Rectal smooth muscle tissue (tissue), 1 donor: ENCODE results near the gene OLFML2A.

Experiments used
- H3K27ac ChIP-seq: one replicate; pipeline ENCODE4 v1.7.0; 2013; ENCODE audit warnings: low read depth, low read length, inconsistent platforms
- H3K27me3 ChIP-seq: one replicate; pipeline ENCODE4 v1.7.0; 2013; ENCODE audit warnings: low read length; ENCODE audit not compliant: control insufficient read depth, insufficient read depth
- H3K36me3 ChIP-seq: one replicate; pipeline ENCODE4 v1.7.0; 2013; ENCODE audit warnings: low read length; ENCODE audit not compliant: control insufficient read depth, insufficient read depth
- H3K4me1 ChIP-seq: one replicate; pipeline ENCODE4 v1.7.0; 2013; ENCODE audit warnings: low read length; ENCODE audit not compliant: control insufficient read depth, insufficient read depth
- H3K4me3 ChIP-seq: one replicate; pipeline ENCODE4 v1.7.0; 2013; ENCODE audit warnings: low read length
- H3K9ac ChIP-seq: one replicate; pipeline ENCODE4 v1.7.0; 2013; ENCODE audit warnings: low read length

OLFML2A gene

DNA sequence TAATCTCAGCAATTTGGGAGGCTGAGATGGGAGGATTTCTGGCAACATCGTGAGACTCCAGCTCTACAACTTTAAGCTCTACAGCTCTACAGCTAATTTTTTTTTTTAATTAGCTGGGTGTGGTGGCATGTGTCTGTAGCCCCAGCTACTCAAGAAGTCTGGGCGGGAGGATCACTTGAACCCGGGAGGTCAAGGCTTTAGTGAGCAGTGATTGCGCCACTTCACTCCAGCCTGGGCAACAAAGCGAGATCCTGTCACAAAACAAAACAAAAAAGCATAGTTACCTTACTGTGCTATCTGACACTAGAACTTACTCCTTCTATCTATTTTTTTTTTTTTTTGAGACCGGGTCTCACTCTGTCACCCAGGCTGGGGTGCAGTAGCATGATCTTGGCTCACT, 70.0 kb downstream of the OLFML2A start:
- Histone ChIP-seq H3K27ac (no peak overlapping the region), H3K36me3 (no peaks in the 10 kb centered on the region), H3K4me3 (no peak overlapping the region)

GRCh38 chr9:124849801-124850200, 72.9 kb downstream of the OLFML2A start:
- no peaks in the 10 kb centered on the region for H3K36me3 ChIP-seq
- H3K27me3 ChIP-seq, result no peaks in the 10 kb centered on the region
- H3K27ac ChIP-seq, result peak overlapping the region; percentile 21
- peaks cover 9% of the 10 kb centered on the region for H3K4me1 ChIP-seq
- no peak overlapping the region for H3K4me3 ChIP-seq
- no peak overlapping the region for H3K9ac ChIP-seq

More for the DNA sequence above, 70.0 kb downstream of the OLFML2A start:
- no peaks in the 10 kb centered on the region for H3K27me3 ChIP-seq
- no peak overlapping the region for H3K9ac ChIP-seq
- no peaks in the 10 kb centered on the region for H3K4me1 ChIP-seq

DNA sequence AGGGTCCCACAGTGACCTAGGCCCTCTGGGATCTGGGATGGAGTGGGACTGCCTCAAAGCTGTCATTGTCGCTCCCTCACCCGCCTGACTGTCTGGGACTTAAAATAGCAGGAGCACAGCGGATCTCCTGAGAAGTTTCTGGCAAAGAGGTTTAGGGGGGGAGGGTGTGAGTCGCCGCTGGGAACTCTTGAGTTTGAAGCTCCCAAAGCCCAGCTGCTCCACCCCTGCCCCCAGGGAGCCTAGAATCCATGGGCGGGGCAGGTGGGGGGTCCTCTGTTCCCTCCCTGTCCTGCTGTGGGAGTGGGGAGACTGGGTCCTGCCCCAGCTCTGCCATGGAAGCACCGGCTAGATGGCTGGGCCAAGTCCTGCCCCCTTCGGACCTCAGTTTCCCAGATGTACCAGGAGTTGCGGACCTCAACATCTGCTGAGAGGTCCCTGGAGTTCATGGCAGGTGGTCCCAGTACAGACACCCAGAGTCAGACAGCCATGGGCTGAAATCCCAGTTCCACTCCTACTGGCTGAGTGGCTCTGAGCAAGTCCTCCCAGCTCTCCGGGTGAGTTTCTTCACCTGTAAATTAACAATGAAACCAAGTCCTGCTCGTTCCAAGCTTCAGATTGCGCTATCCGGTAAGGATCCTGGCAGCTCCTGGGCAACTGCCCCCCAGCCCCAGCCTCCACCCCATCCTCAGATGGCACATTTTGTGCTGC, 75.3 kb downstream of the OLFML2A start:
- Histone ChIP-seq H3K9ac (no peak overlapping the region), H3K27ac (no peak overlapping the region), H3K27me3 (no peaks in the 10 kb centered on the region), H3K4me3 (peak overlapping the region; percentile 67), H3K36me3 (no peaks in the 10 kb centered on the region), H3K4me1 (peaks cover 9% of the 10 kb centered on the region)

DNA sequence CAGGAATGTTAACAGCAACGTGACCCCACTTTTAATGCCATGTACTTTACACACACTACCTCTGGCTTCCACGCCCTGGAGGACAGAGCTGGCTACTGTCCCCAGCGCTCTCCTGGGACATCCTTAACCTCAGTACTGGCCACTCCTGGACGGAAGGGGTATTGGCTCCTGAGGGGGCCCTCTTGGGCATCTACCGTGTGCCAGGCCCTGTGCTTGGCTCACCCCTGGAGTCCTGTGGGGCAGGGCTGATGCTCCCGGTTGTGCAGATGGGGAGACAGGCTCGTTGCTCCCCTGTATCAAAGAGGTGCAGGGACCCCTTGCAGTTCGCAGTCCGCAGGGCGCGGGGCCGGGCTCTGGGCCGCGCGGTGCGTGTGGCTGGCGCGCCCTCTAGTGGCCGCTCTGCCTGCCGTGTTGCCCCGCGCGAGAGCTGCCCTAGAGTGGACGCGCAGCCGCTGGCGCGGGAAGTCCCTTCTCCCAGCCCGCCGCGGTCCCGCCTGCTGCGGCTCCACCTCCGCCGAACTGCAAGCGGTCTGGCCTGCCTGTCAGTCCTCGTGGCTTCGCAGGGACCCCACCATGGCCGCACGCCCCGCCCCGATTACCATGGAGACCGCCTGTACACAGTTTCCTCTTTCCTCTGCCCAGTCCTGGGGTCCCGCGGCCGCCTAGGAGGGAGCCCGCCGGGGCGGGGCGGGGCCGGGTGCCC, 76.0 kb downstream of the OLFML2A start, which contains the start of gene WDR38:
WDR38 (plus strand) TSS at position 632 of the 703 bp plus-strand sequence. CDS start 72 bp downstream, outside the sequence.
- H3K27ac ChIP-seq, result peak within 1 kb of the TSS; percentile 19
- no peaks in the 10 kb centered on the region for H3K27me3 ChIP-seq
- peak within 1 kb of the TSS; percentile 69 for H3K9ac ChIP-seq
- peaks cover 9% of the 10 kb centered on the region for H3K4me1 ChIP-seq
- H3K4me3 ChIP-seq, result peak within 1 kb of the TSS; percentile 67
- peaks cover 6% of the 10 kb centered on the region for H3K36me3 ChIP-seq

DNA sequence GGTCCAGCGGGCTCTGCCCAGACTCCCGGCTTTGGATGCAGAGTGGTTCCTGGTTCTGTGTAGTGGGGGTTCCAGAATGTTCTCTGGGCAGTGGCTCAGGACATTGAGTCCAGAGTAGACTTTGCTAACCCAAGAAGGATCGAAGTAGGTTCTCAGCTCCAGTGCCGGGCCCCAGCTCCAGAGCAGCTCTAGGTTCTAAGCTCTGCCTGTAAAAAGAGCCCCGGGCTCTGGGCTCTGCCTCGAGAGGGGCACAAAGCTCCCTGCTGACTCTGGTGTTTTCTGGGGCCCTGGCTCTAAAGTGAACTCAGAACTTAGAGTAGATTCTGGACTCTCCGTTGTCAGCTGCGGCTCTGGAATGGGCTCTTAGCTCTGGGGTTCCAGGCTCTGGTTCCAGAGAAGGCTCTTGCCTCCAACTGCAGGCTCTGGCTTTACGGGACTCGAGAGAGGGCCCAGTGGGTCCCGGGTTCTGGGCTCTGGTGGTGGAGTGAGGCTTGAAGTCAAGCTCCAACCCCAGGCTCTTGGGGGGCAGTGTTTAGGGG, 76.7 kb downstream of the OLFML2A start:
- no peak overlapping the region for H3K27ac ChIP-seq
- H3K36me3 ChIP-seq, result peaks cover 9% of the 10 kb centered on the region
- peaks cover 9% of the 10 kb centered on the region for H3K4me1 ChIP-seq
- no peaks in the 10 kb centered on the region for H3K27me3 ChIP-seq
- H3K4me3 ChIP-seq, result peak overlapping the region; percentile 67
- H3K9ac ChIP-seq, result no peak overlapping the region

DNA sequence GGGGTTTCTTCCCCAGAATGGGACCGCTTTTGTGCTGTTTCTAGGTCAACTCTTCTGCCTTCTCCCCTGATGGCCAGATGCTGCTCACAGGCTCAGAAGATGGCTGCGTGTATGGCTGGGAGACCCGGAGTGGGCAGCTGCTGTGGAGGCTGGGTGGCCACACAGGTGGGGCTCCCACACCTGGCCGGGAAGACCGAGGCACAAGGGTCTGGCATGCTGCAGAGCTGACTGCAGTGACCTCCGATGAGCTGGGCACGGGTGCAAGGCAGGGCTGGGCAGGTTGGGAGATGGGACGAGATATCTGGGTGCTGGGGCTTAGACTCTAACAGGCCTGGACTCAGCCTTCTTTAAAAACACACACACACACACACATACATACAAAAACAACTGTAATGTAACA, 77.2 kb downstream of the OLFML2A start:
- Histone ChIP-seq H3K27me3 (no peaks in the 10 kb centered on the region), H3K9ac (no peak overlapping the region), H3K36me3 (peaks cover 13% of the 10 kb centered on the region), H3K4me3 (no peak overlapping the region), H3K4me1 (peaks cover 9% of the 10 kb centered on the region), H3K27ac (no peak overlapping the region)

DNA sequence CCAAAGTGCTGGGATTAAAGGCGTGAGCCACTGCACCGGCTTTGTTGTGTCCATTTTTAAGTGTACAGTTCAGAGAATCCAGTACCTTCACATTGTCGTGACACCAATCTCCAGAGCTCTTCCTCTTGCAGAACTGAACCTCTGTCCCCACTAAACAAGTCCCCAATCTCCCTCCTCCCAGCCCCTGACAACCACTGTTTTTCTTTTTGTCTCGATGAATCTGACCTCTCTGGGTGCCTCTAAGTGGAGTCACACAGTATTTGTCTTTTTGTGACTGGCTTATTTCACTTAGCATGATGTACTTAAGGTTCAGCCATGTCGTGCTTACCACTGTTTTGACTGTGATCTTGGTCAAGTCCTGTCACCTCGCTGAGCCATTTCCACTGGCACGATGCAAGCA, 77.9 kb downstream of the OLFML2A start:
- Histone ChIP-seq H3K36me3 (peaks cover 19% of the 10 kb centered on the region), H3K27me3 (no peaks in the 10 kb centered on the region), H3K9ac (no peak overlapping the region), H3K4me1 (peaks cover 9% of the 10 kb centered on the region), H3K4me3 (no peak overlapping the region), H3K27ac (no peak overlapping the region)

GRCh38 chr9:124855566-124855943, 78.6 kb downstream of the OLFML2A start:
- no peaks in the 10 kb centered on the region for H3K27me3 ChIP-seq
- peaks cover 26% of the 10 kb centered on the region for H3K36me3 ChIP-seq
- H3K4me1 ChIP-seq, result peaks cover 13% of the 10 kb centered on the region
- H3K4me3 ChIP-seq, result no peak overlapping the region
- H3K27ac ChIP-seq, result no peak overlapping the region
- H3K9ac ChIP-seq, result no peak overlapping the region

DNA sequence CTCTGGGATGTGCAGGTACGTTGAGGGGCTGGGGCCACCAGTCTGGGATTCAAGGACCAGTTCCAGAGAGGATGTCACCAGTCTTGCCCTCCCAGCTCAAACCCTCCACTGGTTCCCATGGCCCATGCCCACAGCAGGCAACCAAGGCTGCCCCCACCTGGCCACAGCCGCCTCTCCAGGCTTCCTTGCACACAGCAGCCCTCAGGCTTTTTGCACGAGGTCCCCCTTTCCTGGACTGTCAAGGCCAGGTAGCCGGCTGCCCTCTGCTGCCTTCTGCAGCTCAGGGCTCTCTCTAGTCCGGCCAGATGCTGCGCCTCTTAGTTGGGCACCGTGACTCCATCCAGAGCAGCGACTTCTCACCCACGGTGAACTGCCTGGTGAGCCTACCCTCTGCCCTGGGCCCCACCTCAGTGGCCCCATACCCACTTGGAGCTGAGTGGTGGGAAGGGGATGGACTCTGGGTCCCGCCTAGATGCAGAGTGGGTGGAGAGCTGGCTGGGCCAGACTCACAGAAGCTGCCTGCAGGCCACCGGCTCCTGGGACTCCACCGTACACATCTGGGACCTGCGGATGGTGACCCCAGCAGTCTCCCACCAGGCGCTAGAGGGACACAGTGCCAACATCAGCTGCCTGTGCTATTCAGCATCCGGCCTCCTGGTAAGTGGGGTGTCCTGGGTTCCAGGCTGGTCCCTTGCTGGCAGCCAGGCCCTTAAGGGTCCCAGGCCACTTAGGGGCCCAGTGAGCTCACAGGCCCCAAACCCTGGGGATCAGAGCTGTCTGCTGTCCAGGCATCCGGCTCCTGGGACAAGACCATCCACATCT, 79.2 kb downstream of the OLFML2A start:
- H3K27ac ChIP-seq, result no peak overlapping the region
- H3K4me3 ChIP-seq, result no peak overlapping the region
- no peaks in the 10 kb centered on the region for H3K27me3 ChIP-seq
- H3K4me1 ChIP-seq, result peaks cover 19% of the 10 kb centered on the region
- H3K9ac ChIP-seq, result no peak overlapping the region
- H3K36me3 ChIP-seq, result peaks cover 28% of the 10 kb centered on the region

DNA sequence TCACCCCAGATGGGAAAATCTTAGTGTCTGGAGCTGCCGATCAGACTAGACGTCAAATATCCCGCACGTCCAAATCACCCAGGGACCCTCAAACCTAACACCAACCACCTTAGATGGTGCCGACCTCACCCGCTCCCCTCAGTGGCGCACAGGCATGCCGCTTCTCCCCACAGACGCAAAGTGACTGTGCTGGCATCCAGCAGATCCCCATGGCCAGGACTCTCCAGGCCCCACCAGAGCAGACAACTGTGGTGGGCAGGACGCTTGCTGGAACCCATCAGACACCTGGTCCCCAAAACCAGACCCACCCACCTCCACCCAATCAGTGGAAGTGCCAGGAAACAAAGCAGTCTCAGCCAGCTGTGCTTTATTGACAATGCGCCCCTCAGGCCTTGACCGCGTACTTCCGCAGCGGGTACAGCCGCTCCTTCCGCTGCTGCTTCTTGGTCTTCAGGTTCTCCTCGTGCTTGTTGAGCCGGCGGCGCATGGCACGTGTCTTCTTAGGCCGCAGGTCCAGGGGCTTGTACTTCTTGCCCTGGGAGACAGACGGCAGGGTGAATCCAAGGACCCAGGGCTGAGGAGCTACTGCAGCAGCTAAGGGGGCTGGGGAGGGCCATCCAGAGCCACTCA, 80.7 kb downstream of the OLFML2A start:
- Histone ChIP-seq H3K36me3 (peaks cover 28% of the 10 kb centered on the region), H3K4me3 (no peak overlapping the region), H3K27me3 (no peaks in the 10 kb centered on the region), H3K4me1 (peaks cover 13% of the 10 kb centered on the region), H3K9ac (no peak overlapping the region), H3K27ac (no peak overlapping the region)

DNA sequence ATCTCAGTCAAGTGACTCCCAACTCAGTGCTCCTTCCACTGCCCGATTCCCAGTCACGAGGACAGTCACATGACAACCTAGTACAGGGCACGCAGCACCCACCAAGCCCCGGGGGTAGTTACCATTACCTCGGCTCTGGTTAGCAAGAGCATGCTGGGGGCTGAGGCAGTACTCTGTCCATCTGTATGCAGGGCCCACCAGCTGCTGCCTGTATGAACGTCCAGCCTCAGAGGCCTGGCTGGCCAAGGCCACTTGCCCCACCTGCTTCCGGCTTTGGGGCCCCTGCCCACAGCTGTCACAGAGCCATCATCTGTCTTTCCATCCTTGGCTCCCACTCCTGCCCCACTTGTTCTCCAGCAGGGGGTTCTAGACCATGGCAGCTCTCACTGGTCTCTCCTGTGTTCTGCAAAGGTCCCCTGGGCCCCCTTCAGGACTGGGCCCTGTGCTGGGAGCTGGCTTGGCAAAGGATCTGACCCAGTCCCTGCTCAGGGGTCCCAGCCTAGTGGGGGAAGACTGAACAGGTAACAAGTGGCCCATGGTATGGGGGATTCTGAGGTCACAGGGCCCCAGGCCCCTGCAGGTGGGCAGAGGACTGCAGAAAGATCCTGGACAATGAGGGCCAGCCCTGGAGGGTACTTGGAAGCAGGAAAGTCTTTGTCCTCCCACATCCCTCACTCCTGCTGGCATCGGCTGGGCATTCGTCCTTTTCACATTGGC, 81.6 kb downstream of the OLFML2A start:
- H3K9ac ChIP-seq, result no peak overlapping the region

More for the DNA sequence above, 81.6 kb downstream of the OLFML2A start:
- peaks cover 28% of the 10 kb centered on the region for H3K36me3 ChIP-seq
- H3K4me3 ChIP-seq, result no peak overlapping the region
- H3K27me3 ChIP-seq, result no peaks in the 10 kb centered on the region
- peaks cover 11% of the 10 kb centered on the region for H3K4me1 ChIP-seq
- H3K27ac ChIP-seq, result no peak overlapping the region
